GM06990 (cell line): ENCODE data around the gene NANOS2.

Source experiments
- DNase-seq: peaks from one replicate; pipeline ENCODE4 v3.0.0-alpha.2; 2011; ENCODE audit not compliant: insufficient read length; ENCODE audit errors: extremely low read depth
- H3K27me3 ChIP-seq: replicated peaks from 2 replicates; pipeline ENCODE4 v1.6.0; 2011; ENCODE audit warnings: low read length; ENCODE audit not compliant: control insufficient read depth, insufficient read depth
- H3K36me3 ChIP-seq: 2 replicates; pipeline ENCODE4 v1.5.1; 2011; ENCODE audit warnings: low read length; ENCODE audit not compliant: control insufficient read depth, insufficient read depth
- H3K4me3 ChIP-seq: replicated peaks from 2 replicates; pipeline ENCODE4 v1.5.1; 2011; ENCODE audit warnings: low read depth, mild to moderate bottlenecking, control low read depth, low read length
- TF ChIP-seq, protein P1 (sequence below): IDR thresholded peaks from 2 replicates; pipeline ENCODE4 v1.5.1; 2011; ENCODE audit warnings: low read length, control low read depth, mild to moderate bottlenecking, inconsistent platforms; ENCODE audit not compliant: insufficient read depth, poor library complexity, severe bottlenecking

The NANOS2 gene

DNA sequence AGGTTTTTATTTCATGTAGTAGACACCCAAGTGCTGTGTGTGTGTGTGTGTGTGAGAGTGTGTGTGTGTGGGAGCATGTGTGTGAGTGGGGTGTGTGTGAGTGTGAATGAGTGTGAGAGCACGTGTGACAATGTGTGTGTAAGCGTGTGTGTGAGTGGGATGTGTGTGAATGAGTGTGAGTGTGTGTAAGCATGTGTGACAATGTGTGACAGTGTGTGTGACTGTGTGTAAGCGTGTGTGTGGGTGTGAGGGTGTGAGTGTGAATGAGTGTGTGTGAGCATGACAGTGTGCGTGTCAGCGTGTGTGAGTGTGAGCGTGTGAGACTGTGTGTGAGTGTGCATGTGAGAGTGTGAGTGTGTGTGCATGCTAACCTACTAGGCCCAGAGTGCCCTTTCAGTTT is 43.7 kb upstream of the NANOS2 start:
- TF ChIP-seq, protein P1, sequence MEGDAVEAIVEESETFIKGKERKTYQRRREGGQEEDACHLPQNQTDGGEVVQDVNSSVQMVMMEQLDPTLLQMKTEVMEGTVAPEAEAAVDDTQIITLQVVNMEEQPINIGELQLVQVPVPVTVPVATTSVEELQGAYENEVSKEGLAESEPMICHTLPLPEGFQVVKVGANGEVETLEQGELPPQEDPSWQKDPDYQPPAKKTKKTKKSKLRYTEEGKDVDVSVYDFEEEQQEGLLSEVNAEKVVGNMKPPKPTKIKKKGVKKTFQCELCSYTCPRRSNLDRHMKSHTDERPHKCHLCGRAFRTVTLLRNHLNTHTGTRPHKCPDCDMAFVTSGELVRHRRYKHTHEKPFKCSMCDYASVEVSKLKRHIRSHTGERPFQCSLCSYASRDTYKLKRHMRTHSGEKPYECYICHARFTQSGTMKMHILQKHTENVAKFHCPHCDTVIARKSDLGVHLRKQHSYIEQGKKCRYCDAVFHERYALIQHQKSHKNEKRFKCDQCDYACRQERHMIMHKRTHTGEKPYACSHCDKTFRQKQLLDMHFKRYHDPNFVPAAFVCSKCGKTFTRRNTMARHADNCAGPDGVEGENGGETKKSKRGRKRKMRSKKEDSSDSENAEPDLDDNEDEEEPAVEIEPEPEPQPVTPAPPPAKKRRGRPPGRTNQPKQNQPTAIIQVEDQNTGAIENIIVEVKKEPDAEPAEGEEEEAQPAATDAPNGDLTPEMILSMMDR: no peak
- no peaks in the 10 kb centered on the region for H3K36me3 ChIP-seq
- no peak overlapping the region for H3K4me3 ChIP-seq
- no peaks in the 10 kb centered on the region; the same call in 1 of the 2 replicates for H3K27me3 ChIP-seq
- DNase-seq: no peak

DNA sequence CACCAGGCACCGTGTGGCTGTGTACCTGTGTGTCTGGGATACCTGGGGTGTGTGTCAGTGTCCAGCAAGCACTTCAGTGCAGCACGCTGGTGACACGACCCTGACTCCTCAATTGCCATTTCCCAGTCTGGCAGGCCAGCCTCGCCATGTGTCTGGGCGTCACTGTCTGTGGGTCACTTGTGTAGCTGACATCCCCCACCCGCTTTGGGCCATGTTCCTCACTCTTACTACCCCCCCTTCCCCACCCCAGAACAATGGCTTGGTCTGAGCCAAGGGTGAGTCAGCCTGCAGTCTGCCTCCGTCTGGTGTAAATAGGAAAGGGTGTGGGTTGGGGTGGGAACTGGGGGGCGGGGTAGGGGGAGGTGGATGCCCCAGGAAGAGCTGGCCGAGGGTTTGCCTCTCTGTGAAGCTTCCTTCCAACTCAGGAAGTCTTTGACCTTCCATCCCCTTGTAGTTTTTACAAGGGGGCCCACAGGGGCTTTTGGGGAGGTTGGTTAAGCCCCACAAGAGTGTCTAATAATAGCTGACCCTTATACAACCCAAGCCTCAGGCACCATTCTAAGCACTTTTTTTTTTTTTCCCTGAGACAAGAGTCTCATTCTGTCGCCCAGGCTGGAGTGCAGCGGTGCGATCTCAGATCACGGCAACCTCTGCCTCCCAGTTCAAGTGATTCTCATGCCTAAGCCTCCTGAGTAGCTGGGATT is 41.5 kb upstream of the NANOS2 start:
- DNase-seq: no peak
- Histone ChIP-seq H3K27me3 (no peaks in the 10 kb centered on the region; the same call in 1 of the 2 replicates), H3K36me3 (no peaks in the 10 kb centered on the region), H3K4me3 (no peak overlapping the region)
- TF ChIP-seq, protein P1: no peak

DNA sequence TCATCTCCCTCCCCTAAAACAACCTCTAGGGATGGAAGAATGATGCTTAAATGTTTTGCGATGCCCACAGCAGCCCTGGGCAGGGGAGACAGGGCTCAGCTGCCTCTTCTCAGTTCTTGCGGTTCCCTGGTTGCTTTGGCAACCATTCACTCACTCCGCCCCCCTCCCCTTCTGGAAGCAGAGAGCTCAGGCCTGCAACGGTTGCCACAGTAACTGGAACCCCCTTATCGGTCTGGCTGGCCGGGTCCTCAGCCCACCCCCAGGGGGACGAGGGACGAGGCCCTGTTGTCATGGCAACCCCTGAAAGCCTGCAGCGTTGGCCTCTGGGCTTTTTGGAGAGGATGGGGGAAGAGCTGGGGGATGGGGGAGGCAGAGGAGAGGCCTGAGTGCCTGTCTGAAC is 39.6 kb upstream of the NANOS2 start:
- DNase-seq: no peak
- H3K4me3 ChIP-seq: no peak overlapping the region
- TF ChIP-seq, protein P1: no peak
- no peaks in the 10 kb centered on the region for H3K36me3 ChIP-seq
- H3K27me3 ChIP-seq: no peaks in the 10 kb centered on the region

DNA sequence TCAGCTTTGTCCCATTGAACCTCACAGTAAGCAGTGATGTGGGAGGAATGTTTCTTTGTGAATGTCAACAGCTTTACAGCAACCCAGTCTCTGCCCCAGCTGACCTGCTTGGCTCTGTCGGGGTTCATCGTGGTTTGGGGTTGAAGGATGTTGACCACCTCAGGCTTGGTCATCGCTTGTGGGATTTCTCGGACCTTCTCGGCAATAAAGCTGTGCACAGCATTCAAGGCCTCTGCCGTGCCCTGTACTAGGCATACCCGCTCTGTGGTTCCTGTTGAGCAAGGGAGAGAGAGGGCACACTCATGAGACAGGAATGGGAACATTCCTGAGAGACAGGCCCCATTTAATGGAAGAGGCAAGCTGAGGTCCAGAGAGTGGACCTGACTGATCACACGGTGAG is 39.1 kb upstream of the NANOS2 start:
- DNase-seq: no peak

DNA sequence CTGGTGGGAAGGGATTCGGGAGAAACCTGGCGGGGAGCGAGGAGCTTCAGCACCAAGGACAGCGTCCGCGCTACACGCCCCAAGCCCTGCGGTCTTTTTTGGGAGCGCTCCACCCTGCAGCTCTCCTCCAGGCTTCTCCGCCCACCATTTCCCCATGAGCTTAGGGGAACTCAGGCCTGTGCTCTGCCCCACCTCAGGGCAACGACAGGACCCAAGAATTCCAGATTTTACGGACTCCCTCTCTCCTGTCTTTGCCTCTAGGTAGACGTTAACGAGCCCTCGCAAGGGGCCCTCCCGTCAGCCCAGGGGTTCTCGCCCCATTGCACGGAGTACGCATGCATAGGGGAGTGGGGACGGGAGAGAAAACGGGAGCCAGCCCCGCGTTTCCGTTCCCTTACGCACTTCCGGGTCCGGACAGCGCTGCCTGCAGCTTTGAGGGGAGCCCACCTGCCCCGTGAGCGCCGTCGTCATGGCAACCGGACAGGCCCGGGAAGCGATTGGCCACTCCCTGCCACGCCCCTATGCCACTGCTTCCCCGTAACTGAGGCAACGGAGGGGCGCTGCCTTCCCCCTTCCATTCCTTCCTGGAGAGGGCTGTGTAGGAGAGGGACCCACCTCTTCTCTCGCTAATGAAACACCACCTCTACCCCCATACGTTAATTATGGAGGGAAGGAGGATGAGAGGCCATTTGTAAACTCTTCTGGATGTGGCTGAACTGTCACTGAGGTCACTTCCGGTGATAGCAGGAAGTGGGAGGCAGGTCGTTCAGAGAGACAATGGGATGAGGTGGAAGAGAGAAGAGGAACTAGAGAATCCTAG is 38.3 kb upstream of the NANOS2 start:
- TF ChIP-seq, protein P1: no peak
- no peaks in the 10 kb centered on the region for H3K27me3 ChIP-seq
- peak; percentile 75 for DNase-seq
- peak overlapping the region; percentile 41 for H3K4me3 ChIP-seq
- H3K36me3 ChIP-seq: no peaks in the 10 kb centered on the region

More for the DNA sequence above, 39.1 kb upstream of the NANOS2 start:
- Histone ChIP-seq H3K36me3 (no peaks in the 10 kb centered on the region), H3K27me3 (no peaks in the 10 kb centered on the region), H3K4me3 (no peak overlapping the region)
- TF ChIP-seq, protein P1: no peak
